Measurements from ENCODE around the gene SMIM22.

- no peak for TF ChIP-seq CTCF (IDR thresholded peaks at IDR 0.05)
- TF ChIP-seq POLR2A (IDR thresholded peaks at IDR 0.05) = no peak
- TF ChIP-seq POLR2AphosphoS5 (IDR thresholded peaks at IDR 0.05; ENCODE audit: insufficient read depth in 1 of 2, low read depth in 1 of 2) = no peak
Measured at GRCh38 chr16:4803401-4803844, 8.3 kb downstream of the SMIM22 start.

Measured in vagina (tissue), 2 donors.